GM19025 (cell line): ENCODE data around the gene JPH3.

Source experiments
- ATAC-seq: cut with Tn5 transposase; IDR thresholded peaks from one replicate; pipeline ENCODE4 v1.9.1; 2021; ENCODE audit warnings: mild to moderate bottlenecking, low read depth, moderate library complexity; ENCODE audit not compliant: unreplicated experiment

JPH3 gene

DNA sequence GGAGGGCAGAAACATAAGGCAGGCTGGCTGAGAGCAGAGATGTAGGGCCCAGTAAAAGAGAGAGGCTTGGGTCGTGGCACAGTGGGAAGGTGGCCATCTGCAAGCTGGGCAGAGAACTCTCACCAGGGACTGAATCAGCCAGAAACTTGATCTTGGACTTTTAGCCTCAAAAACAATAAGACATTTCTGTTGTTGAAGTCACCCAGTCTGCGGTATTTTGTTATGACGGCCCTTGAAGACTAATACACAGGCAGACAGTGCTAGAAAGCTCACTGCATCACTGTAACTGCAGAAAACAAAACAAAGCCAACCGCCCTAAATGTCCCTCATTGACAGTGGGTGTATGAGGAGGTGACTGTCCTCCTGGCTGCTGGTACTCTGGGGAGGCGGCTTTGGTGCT is 3.9 kb upstream of the JPH3 start:
- ATAC-seq: no peak

DNA sequence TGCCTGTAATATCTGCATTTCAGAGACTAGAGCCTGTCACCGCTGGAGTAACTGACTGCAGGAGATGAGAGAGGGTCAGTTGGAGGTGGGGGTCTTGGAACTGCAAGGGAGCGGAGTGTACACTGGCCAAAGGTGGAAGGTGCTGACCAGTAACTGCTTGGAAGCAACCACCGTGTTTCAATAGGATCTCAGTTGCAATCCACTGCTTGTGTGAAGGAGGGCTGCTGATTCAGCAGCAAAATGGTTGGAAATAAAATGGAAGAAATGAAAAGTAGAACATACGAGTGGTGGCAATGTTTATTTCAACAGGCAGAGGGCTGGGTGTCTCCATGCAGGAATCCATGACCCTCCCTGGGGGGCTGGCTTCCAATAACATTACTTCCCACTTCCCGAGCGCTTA is 2.1 kb upstream of the JPH3 start:
- no peak for ATAC-seq

DNA sequence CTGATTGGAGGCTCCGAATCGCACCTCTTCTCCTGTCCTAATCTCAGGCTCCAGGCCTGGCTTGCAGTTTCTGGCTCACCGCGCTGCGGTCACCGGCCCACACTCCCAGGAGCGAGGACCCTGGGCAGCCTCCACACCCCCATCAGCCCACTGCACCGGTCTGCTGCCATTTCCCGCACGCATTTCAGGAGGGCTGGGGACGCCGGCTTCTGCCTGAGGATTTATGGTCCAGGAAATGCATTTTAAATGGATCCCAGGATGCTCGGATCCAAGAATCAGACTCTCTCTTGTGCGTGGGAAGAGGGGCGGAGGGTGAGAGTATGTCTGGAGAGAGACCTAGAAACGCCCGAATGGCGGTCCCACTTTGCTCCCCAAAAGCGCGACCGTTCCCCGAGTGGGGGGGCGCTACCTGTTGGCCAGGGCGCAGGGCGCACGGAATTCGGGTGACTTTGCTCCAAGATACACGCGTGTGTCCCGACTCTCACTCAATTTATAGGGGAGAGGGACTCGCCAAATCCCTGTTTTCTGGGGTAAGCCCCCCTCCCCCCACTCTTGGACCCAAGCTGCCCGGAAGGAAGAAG is 817 bp upstream of the JPH3 start:
- ATAC-seq: no peak

DNA sequence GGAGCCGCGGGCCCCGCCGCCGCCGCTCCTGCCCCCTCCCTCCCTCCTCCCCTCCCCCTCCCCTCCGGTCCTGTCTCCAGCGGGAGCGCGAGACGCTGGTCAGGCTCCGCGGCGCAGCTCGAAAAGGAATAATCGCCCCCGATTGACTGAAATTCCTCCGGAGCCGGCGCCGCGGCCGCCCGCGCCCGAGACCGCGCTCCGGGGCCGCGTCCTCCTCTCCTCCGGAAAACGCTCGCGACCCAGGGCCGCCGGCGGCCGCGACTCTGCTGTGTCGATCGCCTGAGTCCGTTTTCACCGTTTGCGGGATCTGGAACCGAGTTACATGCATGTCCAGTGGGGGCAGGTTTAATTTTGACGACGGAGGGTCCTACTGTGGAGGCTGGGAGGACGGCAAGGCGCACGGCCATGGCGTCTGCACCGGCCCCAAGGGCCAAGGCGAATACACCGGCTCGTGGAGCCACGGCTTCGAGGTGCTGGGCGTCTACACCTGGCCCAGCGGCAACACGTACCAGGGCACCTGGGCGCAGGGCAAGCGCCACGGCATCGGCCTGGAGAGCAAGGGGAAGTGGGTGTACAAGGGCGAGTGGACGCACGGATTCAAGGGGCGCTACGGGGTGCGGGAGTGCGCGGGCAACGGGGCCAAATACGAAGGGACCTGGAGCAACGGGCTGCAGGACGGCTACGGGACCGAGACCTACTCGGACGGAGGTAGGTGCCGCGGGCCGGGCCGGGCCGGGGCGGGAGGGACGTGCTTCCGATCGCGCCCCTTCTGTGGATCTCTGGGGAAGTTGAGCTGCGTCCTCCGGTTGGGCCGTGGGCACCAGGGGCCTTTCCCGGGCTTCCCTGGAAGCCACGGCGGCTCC is 744 bp downstream of the JPH3 start:
- ATAC-seq: no peak

DNA sequence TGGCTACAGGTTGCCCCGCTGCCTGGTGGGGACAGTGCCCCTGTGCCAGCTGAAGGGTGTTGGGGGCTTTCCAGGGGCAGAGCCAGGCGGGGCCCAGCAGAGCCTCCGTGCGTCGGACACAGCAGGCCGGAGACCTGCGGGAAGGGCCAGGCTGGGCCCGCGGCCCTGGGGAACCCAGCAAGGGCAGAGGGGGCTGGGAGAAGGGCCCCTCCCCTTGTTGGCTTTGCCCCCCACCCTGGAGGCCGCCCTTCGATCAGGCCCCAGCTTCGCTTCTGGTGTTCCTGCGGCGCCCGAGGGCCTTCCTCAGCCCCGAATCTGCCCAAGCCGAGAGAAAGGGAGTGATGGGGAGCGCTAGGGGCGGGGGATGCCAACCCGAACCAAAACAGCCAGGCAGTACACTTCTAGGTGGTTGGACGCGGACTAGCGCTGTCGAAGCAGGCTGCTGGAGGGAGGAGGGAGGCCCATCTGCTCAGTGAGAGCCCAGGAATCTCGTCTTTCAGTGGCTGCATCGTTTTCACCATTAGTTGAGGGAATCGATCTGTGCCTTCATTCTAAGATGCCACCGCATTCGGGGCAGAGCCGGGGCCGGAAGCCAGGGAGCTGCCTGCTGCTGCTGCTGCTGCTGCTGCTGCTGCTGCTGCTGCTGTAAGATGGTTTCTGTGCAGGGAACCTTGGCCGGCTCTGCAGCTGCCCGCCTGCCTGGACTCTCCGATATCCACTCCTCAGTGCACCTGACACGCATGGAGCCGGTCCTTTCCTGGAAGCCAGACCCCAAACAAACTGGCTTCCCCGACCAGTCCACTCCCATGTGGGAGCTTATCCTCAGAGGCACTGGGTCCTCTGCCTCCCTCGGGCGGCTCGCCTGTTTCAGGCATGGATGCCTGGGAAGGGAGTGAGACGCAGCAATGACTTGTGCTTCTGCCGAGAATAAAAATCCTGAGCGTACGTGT is 1.7 kb downstream of the JPH3 start:
- no peak for ATAC-seq

DNA sequence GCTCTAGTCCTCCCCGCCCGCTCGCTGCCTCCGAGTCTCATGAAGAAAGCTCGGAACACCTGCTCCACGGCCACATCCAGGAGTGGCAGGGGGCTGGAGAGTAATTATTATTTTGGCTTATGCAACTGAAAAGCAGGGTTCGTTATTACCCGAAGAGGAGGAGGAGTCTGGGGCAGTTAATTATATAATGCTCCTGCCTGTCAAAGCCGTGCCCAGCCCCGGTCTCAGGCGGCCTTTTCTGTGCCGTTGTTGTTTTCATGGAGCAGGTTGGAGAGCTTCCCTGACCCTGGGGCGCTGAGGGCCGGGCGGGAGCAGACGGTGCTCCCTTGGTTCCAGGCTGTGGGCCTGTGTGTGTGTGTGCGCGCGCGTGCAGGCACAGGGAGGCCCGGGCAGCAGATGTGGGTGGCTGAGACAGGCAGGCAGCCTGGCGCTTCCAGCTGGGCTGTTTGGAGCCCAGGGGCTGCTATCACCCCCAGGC is 2.4 kb downstream of the JPH3 start:
- ATAC-seq: no peak

DNA sequence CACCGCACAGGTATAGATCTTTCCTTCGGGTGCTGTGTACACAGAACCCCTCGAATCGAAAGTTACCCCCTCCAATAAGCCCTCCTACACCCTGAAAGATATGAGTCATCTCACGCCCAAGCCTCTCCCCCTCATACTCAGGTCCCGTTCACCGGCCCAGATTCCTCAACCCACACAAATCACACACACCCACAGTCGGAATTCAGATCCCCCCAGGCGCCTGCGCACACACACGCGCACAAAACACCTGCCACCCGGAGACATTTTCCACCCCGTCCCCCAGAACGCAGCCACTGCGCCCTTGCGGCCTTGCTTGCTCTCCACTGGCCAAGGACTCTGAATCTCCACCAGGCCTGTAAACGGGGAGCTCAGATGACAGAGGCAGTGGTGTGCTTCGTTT is 4.9 kb downstream of the JPH3 start:
- ATAC-seq: no peak

DNA sequence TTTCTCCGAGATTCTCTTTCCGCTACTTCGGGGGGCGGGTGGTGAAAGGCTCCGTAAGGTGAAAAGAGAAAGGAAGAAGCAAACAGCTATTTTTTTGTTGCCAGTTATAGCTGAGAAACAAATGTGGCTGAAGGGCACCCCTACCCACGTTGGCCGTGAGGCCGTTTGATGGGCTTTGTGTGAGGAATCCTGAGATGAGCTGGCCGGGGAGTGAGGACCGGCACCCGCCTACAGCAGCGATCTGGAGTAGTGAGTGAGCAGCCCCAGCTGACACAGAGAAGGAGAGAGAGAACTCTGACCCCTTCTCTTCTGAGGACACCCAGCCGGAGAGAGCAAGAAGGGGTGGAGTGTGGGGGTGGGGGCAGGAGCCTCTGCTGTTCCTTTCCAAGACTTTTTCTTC is 5.6 kb downstream of the JPH3 start:
- no peak for ATAC-seq

DNA sequence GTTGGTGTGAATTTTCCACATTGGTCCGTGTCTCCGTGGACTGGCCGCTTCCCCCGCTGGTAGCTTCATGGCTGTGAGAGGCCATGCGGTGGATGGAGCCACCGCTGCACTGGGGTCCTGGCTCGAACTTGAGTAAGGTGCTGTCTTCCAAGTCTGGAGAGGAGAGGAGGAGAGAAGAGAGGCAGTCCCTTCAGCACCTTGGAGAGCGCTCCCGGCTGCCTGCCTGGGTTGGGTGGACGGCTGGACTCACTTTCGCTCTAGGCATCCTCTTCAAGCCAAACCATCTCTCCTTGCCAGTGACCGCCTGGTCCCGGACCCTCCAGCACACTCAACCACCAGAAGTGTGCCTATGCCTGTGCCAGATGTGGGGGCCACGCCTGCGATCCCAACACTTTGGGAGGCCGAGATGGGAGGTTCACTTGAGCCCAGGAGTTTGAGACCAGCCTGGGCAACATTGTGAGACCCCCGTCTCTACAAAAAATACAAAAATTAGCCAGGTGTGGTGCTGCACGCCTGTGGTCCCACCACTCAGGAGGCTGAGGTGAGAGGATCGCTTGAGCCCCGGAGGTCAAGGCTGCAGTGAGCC is 6.2 kb downstream of the JPH3 start:
- ATAC-seq: no peak

DNA sequence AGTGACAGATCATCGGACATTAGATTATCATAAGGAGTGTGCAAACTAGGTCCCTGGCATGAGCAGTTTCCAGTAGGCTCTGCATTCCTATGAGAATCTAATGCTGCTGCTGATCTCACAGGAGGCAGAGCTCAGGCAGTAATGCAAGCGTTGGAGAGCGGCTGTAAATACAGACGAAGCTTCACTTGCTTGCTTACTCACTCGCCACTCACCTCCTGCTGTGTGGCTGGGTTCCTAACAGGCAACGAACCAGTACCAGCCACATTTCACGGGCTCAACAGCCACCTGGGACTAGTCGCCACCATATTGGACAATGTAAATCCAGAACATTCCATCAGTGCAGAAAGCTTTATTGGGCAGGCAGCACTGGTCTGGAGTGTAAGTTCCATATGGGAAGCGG is 7.7 kb downstream of the JPH3 start:
- no peak for ATAC-seq

DNA sequence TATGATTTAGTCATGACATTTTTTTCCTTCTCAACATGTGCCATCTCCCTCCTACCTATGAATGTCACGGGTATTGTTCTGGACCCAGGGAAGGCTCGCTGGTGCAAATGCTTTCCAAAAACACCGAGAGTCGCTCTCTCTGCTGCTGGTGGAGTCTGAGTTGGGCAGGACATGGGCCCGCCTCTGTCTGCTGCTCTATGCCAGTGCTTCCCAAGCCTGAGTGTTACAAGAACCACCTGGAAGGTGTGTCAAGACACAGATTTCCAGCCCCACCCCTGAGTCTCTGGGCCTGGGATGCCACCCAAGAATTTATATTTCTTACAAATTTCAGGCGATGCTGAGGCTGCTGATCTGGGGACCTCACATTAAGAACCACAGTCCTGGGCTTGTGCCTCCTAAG is 9.1 kb downstream of the JPH3 start:
- no peak for ATAC-seq

DNA sequence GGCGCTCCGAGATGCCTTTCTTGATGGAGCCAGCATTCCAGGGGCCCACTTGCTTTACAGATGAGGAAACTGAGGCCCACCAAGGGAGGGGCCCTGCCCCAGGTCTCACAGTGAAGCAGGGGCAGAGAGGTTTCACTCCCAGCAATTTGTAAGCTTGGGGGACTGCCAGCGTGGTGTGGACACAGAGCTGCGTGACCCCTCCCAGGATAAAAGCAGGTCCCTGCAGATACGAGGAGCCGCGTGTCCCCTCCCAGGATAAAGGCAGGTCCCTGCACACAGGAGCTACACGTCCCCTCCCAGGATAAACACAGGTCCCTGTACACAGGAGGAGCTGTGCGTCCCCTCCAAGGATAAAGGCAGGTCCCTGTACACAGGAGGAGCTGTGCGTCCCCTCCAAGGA is 11.7 kb downstream of the JPH3 start:
- ATAC-seq: no peak

DNA sequence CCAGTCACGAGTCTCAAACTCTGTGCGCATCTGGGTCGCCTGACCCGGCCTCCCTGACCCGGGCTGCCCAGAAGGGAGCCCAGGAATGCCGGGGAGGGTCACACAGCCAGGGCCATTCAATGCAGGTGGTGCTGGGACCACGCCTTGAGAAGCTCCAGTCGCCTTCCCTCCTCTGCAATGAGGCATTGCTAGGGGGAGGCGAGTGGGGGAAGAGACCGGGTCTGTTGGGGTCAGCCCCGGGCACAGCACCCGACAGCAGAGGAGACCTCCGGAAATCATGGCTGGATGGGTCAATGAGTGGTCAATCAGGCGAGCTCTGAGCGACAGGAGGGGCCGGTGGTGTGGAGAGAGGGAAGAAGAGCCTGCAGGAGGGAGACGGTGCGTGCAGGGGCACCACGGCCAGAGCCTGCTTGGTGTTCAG is 13.3 kb downstream of the JPH3 start:
- ATAC-seq: no peak

DNA sequence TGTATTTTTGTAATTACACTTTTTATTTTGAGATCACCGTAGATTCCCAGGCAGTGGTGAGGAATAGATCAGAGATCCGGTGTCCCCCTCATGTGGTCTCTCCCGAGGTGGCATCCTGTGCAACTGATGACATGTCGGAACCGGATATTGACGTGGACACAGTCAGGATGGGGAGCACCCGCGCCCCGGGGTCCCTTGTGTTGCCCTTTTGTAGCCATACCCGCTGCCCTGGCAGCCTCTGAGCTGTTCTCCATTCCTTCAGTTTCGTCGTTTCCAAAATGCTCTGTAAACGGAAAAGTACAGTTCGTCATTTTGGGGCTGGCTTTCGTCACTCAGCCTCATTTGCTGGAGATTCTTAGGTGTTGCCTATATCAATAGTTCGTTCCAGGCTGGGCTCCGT is 14.2 kb downstream of the JPH3 start:
- no peak for ATAC-seq

DNA sequence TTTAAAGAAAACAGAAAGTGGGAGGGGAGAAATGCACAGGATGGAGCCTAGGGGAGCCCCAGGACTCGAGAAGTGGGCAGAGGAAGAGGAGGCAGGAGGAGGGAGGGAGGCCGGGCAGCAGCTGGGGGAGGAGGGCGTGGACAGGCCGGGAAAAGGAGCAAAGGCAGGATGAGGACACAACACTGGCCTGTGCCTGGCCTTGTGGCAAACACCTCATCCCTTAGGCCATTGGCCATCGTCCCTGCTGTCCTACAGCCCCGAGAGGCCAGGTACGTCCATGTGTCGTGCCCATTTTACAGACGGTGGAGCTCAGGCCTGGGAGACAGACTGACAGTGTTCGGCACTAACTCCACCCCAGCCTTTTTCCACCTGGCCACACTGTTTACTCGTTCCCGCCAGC is 15.9 kb downstream of the JPH3 start:
- ATAC-seq: no peak

DNA sequence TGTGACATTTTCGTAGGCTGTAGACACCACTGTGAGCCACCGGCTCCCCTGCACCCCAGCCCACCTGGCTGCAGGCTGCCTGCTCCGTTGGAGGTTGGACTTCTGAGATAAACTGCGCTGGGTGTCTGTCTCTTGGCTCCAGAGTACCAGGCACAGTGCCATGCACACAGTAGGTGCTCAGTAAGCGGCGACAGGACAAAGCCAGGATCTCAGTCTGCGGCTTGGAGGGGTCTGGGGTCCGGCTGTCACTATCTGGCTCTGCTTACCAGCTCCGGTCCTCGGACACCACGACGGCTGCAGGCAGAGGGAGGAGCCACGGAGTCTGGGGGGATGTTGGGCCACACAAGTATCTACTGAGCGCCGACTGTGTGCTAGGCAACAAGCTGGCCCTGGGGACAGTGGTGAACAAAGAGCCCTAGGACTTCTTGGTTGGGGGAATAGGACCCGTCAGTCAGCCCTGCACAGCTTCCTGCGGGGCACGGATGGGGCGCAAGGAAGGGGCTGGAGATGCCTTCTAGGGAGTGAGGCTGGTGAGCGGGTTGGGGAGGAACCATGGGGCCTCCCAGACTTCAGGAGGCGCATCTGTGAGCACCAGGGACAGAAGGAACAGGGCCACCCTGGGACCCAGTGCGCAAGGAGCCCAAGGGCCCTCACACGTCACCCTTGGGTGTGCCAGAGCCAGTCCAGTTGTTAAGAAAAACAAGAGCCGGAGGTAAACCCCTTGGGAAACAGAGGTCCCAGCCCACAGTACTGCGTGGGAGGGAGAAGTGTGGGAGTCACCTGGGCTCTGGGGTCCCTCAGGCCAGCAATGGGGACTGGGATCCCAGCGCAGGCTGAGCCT is 17.3 kb downstream of the JPH3 start:
- ATAC-seq: no peak

DNA sequence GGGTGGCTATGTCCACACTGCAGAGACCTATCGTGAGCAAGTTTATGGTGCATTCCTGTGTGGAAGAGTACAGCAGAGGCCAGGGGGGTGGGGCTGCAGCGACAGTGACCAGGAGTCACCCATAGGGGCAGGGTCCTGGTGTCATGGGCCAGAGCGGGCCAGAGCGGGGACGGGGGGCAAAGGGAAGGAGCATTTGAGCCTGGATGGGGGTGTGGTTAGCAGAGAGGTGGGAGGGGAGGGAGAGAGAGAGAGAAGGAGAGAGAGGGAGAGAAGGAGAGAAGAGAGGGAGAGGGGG is 17.8 kb downstream of the JPH3 start:
- ATAC-seq: no peak

DNA sequence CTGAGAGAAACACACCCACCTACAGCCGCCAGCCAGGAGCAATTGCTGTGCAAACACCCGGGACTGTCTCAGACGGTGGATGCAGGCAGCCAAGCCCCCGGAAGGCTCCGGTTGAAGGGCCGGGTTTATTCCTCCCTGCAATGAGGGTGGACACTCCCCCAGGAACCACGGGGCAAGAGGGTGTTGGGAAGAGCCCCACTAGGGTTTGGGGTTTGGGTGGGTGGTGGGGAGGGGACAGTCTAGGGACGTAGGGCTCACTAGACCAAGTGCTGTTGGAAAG is 19.2 kb downstream of the JPH3 start:
- ATAC-seq: no peak

DNA sequence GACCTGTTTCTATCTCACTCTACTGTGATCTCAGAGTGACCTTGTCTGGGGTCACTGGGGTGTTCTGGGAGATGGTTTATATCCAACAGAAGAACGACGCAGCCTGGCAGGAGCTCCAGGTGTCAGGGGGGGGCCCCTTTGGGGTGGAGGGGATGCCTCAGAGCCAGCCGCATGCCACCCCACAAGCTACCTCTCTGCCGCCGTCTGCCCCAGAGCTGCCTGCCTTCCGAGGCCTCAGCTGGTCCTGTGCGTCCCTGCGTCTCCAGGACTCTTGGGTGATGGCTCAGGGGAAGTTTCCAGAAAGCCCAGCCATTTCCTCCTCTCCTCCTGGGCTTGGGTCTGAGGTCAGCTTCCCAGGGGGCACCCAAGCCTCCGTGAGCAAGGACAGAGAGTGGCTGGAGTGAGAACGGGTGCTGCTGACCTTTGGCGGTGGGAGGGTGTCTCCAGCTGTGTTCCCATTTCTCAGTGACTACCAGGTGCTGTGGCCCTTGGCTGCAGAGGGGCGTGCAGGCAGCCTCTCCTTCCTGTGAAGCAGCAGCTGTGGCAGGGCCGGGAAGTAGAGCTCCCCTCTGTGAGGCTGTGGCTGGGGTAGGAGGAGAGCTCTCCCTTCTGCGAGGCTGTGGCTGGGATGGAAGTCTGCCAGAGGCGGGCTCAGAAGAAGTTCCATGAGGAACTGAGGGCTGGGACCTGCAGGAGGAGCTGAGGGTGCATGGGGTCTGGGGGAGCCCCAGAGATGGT is 19.8 kb downstream of the JPH3 start:
- ATAC-seq: no peak
